OCI-LY7 (cell line): ENCODE measurements around the gene PNPLA1.

Source experiments
- CTCF ChIP-seq: fragments of 200-600 bp; sonication (generic); conservative IDR thresholded peaks from 2 replicates; pipeline ENCODE4 v1.5.1; 2014; ENCODE audit warnings: mild to moderate bottlenecking, antibody characterized with exemption, low read length, moderate library complexity, mixed read lengths
- EZH2phosphoT487 ChIP-seq: fragments of 200-600 bp; sonication (generic); IDR thresholded peaks from 2 replicates; pipeline ENCODE4 v1.6.1; 2018; ENCODE audit warnings: low read depth, borderline replicate concordance, mild to moderate bottlenecking, mixed run types, antibody characterized with exemption, low read length, moderate library complexity, mixed read lengths

DNA sequence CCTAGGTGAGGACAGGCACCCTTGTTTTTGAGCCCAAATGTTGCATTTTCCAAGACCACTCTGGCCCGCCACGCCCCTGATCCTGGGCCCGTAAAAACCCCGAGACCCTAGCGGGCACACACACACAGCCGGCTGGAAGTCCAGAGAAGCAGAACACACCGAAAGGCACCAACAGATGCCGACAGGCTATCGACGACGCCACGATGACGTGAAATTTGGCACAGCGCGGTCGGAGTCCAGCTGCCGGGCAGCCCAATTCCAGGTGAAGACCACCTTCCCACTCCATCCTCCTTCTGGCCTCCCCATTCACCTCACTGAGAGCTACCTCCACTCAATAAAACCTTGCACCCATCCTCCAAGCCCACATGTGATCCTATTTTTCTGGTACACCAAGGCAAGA, 34.0 kb upstream of the PNPLA1 start:
- TF ChIP-seq CTCF (no peak), EZH2phosphoT487 (no peak)
